ENCODE results near the gene ASB10.

ASB10 gene

GRCh38 chr7:151135866-151136843 is 50.9 kb downstream of the ASB10 start:
- DNase-seq (ENCODE audit: low spot score) = no peak

- no peak for DNase-seq (ENCODE audit: low spot score)
These were observed 51.6 kb downstream of the ASB10 start for GRCh38 chr7:151135525-151135845.

- DNase-seq (ENCODE audit: low spot score) = no peak
These were observed 52.1 kb downstream of the ASB10 start for GRCh38 chr7:151134743-151135524.

- no peak for DNase-seq (ENCODE audit: low spot score)
These were observed 52.9 kb downstream of the ASB10 start for GRCh38 chr7:151133986-151134742.

- no peak for DNase-seq (ENCODE audit: low spot score)
These were observed 53.6 kb downstream of the ASB10 start for GRCh38 chr7:151133266-151133985.

- no peak for DNase-seq (ENCODE audit: low spot score)
These were observed 54.4 kb downstream of the ASB10 start for GRCh38 chr7:151132461-151133205.

- no peak for DNase-seq (ENCODE audit: low spot score)
These were observed 55.3 kb downstream of the ASB10 start for GRCh38 chr7:151131592-151132293.

- no peak for DNase-seq (ENCODE audit: low spot score)
These were observed 55.8 kb downstream of the ASB10 start for GRCh38 chr7:151131224-151131591.

GRCh38 chr7:151130741-151131157 is 56.3 kb downstream of the ASB10 start:
- no peak for DNase-seq (ENCODE audit: low spot score)

GRCh38 chr7:151129960-151130591 is 57.0 kb downstream of the ASB10 start:
- no peak for DNase-seq (ENCODE audit: low spot score)

GRCh38 chr7:151129117-151129959 is 57.7 kb downstream of the ASB10 start:
- DNase-seq (ENCODE audit: low spot score) = no peak

- no peak for DNase-seq (ENCODE audit: low spot score)
These were observed 58.3 kb downstream of the ASB10 start for GRCh38 chr7:151128716-151129115.

GRCh38 chr7:151128144-151128543 is 58.9 kb downstream of the ASB10 start:
- DNase-seq (ENCODE audit: low spot score) = no peak

GRCh38 chr7:151126491-151127137 is 60.4 kb downstream of the ASB10 start:
- no peak for DNase-seq (ENCODE audit: low spot score)

GRCh38 chr7:151125846-151126481 is 61.1 kb downstream of the ASB10 start:
- DNase-seq (ENCODE audit: low spot score) = peak; percentile 29

Measured in GM03348 (cell line).